Measurements from ENCODE around the gene TGFB2. TPM values are rescaled to one million over a fixed set of nuclear protein-coding genes. Genes with fewer than 3 reads are reported as not detected.

TGFB2 gene
- total and polyA plus RNA-seq, 2 experiments from 2014 or later = 0.31 to 1.4 TPM

- H3K4me3 Mint-ChIP-seq = no peak overlapping the region
- H3K36me3 Mint-ChIP-seq (ENCODE audit: low read depth) = no peaks in the 10 kb centered on the region
- no peak overlapping the region for H3K4me3 ChIP-seq
- no peaks in the 10 kb centered on the region for H3K4me1 ChIP-seq (ENCODE audit: insufficient read depth)
- H3F3A ChIP-seq (replicated peaks; ENCODE audit: low read depth) = no peaks in the 10 kb centered on the region
- H3K9me3 Mint-ChIP-seq = no peaks in the 10 kb centered on the region
- ATAC-seq (no peak), DNase-seq (ENCODE audit: low spot score) (no peak)
- TF ChIP-seq EZH2 (IDR thresholded peaks at IDR 0.05; ENCODE audit: low read depth, unreplicated experiment) (no peak), STAT1 (IDR thresholded peaks at IDR 0.05; ENCODE audit: unreplicated experiment) (no peak), JUNB (IDR thresholded peaks at IDR 0.05; ENCODE audit: unreplicated experiment) (no peak), ZNF331 (CRISPR knock-in tag; IDR thresholded peaks at IDR 0.05; ENCODE audit: low read depth) (no peak), POLR2AphosphoS5 (IDR thresholded peaks at IDR 0.05; ENCODE audit: low read depth) (no peak), ETS1 (IDR thresholded peaks at IDR 0.05) (no peak), ZNF462 (CRISPR knock-in tag; IDR thresholded peaks at IDR 0.05) (no peak), NANOG (IDR thresholded peaks at IDR 0.05; ENCODE audit: borderline replicate concordance) (no peak), EZH2phosphoT487 (IDR thresholded peaks at IDR 0.05; ENCODE audit: unreplicated experiment) (no peak), CREB1 (CRISPR knock-in tag; IDR thresholded peaks at IDR 0.05; ENCODE audit: low read depth) (no peak), ZNF114 (CRISPR knock-in tag; IDR thresholded peaks at IDR 0.05) (no peak)
- TF ChIP-seq, protein P1, sequence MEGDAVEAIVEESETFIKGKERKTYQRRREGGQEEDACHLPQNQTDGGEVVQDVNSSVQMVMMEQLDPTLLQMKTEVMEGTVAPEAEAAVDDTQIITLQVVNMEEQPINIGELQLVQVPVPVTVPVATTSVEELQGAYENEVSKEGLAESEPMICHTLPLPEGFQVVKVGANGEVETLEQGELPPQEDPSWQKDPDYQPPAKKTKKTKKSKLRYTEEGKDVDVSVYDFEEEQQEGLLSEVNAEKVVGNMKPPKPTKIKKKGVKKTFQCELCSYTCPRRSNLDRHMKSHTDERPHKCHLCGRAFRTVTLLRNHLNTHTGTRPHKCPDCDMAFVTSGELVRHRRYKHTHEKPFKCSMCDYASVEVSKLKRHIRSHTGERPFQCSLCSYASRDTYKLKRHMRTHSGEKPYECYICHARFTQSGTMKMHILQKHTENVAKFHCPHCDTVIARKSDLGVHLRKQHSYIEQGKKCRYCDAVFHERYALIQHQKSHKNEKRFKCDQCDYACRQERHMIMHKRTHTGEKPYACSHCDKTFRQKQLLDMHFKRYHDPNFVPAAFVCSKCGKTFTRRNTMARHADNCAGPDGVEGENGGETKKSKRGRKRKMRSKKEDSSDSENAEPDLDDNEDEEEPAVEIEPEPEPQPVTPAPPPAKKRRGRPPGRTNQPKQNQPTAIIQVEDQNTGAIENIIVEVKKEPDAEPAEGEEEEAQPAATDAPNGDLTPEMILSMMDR (conservative IDR thresholded peaks at IDR 0.05; ENCODE audit: low read depth in 2 of 2) = no peak
- TF ChIP-seq, protein P2, sequence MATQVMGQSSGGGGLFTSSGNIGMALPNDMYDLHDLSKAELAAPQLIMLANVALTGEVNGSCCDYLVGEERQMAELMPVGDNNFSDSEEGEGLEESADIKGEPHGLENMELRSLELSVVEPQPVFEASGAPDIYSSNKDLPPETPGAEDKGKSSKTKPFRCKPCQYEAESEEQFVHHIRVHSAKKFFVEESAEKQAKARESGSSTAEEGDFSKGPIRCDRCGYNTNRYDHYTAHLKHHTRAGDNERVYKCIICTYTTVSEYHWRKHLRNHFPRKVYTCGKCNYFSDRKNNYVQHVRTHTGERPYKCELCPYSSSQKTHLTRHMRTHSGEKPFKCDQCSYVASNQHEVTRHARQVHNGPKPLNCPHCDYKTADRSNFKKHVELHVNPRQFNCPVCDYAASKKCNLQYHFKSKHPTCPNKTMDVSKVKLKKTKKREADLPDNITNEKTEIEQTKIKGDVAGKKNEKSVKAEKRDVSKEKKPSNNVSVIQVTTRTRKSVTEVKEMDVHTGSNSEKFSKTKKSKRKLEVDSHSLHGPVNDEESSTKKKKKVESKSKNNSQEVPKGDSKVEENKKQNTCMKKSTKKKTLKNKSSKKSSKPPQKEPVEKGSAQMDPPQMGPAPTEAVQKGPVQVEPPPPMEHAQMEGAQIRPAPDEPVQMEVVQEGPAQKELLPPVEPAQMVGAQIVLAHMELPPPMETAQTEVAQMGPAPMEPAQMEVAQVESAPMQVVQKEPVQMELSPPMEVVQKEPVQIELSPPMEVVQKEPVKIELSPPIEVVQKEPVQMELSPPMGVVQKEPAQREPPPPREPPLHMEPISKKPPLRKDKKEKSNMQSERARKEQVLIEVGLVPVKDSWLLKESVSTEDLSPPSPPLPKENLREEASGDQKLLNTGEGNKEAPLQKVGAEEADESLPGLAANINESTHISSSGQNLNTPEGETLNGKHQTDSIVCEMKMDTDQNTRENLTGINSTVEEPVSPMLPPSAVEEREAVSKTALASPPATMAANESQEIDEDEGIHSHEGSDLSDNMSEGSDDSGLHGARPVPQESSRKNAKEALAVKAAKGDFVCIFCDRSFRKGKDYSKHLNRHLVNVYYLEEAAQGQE (IDR thresholded peaks at IDR 0.05; ENCODE audit: unreplicated experiment) = no peak
- no peaks in the 10 kb centered on the region for H3K36me3 ChIP-seq (ENCODE audit: insufficient read depth)
- no peak overlapping the region for H3K27ac Mint-ChIP-seq
- no peak overlapping the region for H3K4me2 ChIP-seq
- no peaks in the 10 kb centered on the region; the same call in 2 of the 3 replicates for H3K4me1 Mint-ChIP-seq
- no peaks in the 10 kb centered on the region for H4K20me1 ChIP-seq (replicated peaks; ENCODE audit: insufficient read depth)
- H3K27ac ChIP-seq (ENCODE audit: low read depth) = no peak overlapping the region
- no peaks in the 10 kb centered on the region for H3K9me2 ChIP-seq (ENCODE audit: insufficient read depth)
- no peak overlapping the region for H2AFZ ChIP-seq
- H3K79me2 ChIP-seq (replicated peaks; ENCODE audit: insufficient read depth) = no peaks in the 10 kb centered on the region
- H3K27me3 ChIP-seq (ENCODE audit: insufficient read depth) = no peaks in the 10 kb centered on the region
- no peaks in the 10 kb centered on the region for H3K27me3 Mint-ChIP-seq (ENCODE audit: insufficient read depth, low read depth, poor library complexity)
Observed at GRCh38 chr1:218481116-218481775, 136.1 kb downstream of the TGFB2 start.

Data from GM23338 (cell line).